HCT116 (cell line): ENCODE data around the gene RCOR1. TPM values are rescaled to one million over a fixed set of nuclear protein-coding genes. Genes with fewer than 3 reads are reported as not detected.

Source experiments
- ATAC-seq: fragments of 200-7000 bp; cut with Tn5 transposase; 2 replicates; pipeline ENCODE4 v1.9.1; 2020; ENCODE audit warnings: mild to moderate bottlenecking, moderate library complexity
- BruUV-seq: library from RNA; stranded (reverse); fragments of 400-500 nt; replicated peaks from 2 replicates; lab custom pipeline; 2021; lab: Mats Ljungman, UMichigan
- CTCF ChIA-PET: fragments of 300-600 bp; sonication (Branson Sonifier 250); formaldehyde crosslinking; loops from one replicate; lab custom pipeline; 2021; ENCODE audit warnings: antibody characterized with exemption; lab: Charles Lee
- POLR2A ChIA-PET: fragments of 300-600, 350-600 bp; sonication (Branson Sonifier 250); formaldehyde crosslinking; loops from one replicate; lab custom pipeline; 2021; ENCODE audit warnings: antibody characterized with exemption; lab: Charles Lee
- RAD21 ChIA-PET, 2 experiments: fragments of 300-600 bp; sonication (Branson Sonifier 250); formaldehyde crosslinking; loops; one replicate each; lab custom pipeline; 2023; ENCODE audit warnings: low total read pairs in 2 of 2; ENCODE audit not compliant: uncharacterized antibody in 2 of 2, unreplicated experiment in 2 of 2, low non-redundant PET in 1 of 2; lab: Charles Lee
- DNase-seq: peaks from one replicate; pipeline ENCODE4 v3.0.0-alpha.2; 2010; ENCODE audit warnings: low read depth, low spot score
- H2AFZ ChIP-seq: fragments of 200-600 bp; shearing (Covaris generic), sonication (generic); 2 replicates; pipeline ENCODE4 v1.6.1; 2017; ENCODE audit warnings: low read depth, mixed run types, mixed read lengths, antibody characterized with exemption, low read length; ENCODE audit not compliant: poor library complexity, severe bottlenecking
- H3K27ac ChIP-seq: 2 replicates; pipeline ENCODE4 v1.5.1; 2012; ENCODE audit warnings: low read depth, low read length
- H3K27me3 ChIP-seq: fragments of 200-600 bp; sonication (generic); 2 replicates; pipeline ENCODE4 v1.6.1; 2016; ENCODE audit warnings: mixed run types, low read length, mixed read lengths; ENCODE audit not compliant: insufficient read depth
- H3K36me3 ChIP-seq, 2 experiments: fragments of 200-500 bp in 1 of 2; fragments of 200-600 bp in 1 of 2; sonication (Bioruptor generic) in 1 of 2; sonication (generic) in 1 of 2; 2 replicates each; pipeline versions ENCODE4 v1.5.1 to v1.6.1; 2014 to 2016; ENCODE audit warnings: low read length in 2 of 2, inconsistent platforms in 1 of 2, mixed read lengths in 1 of 2, mixed run types in 1 of 2; ENCODE audit not compliant: insufficient read depth in 2 of 2, control insufficient read depth in 1 of 2
- H3K4me1 ChIP-seq, 2 experiments: fragments of 200-600 bp in 1 of 2; sonication (generic) in 1 of 2; 2 replicates each; pipeline versions ENCODE4 v1.5.1 to v1.6.1; 2012 to 2017; ENCODE audit warnings: low read length in 2 of 2, inconsistent platforms in 1 of 2, mild to moderate bottlenecking in 1 of 2, mixed read lengths in 1 of 2, mixed run types in 1 of 2, moderate library complexity in 1 of 2; ENCODE audit not compliant: insufficient read depth in 2 of 2, control insufficient read depth in 1 of 2
- H3K4me2 ChIP-seq: fragments of 200-600 bp; sonication (generic); 2 replicates; pipeline ENCODE4 v1.6.1; 2017; ENCODE audit warnings: mixed run types, low read length, mixed read lengths
- H3K4me3 ChIP-seq, 2 experiments: fragments of 200-600 bp in 1 of 2; sonication (generic) in 1 of 2; replicated peaks in 1 of 2; 2 replicates each; pipeline ENCODE4 v1.5.1; 2011 to 2016; ENCODE audit warnings: low read length in 2 of 2, control low read depth in 1 of 2, low read depth in 1 of 2, mild to moderate bottlenecking in 1 of 2, mixed read lengths in 1 of 2, mixed run types in 1 of 2
- H3K79me2 ChIP-seq: fragments of 200-600 bp; sonication (generic); 2 replicates; pipeline ENCODE4 v1.6.1; 2017; ENCODE audit warnings: mild to moderate bottlenecking, mixed run types, low read length, moderate library complexity, mixed read lengths; ENCODE audit not compliant: insufficient read depth
- H3K9ac ChIP-seq: fragments of 200-600 bp; sonication (generic); 2 replicates; pipeline ENCODE4 v1.6.1; 2016; ENCODE audit warnings: low read length, mixed read lengths
- H3K9me2 ChIP-seq: fragments of 200-600 bp; sonication (generic), shearing (Covaris generic); 2 replicates; pipeline ENCODE4 v1.6.1; 2017; ENCODE audit warnings: mixed run types, mild to moderate bottlenecking, moderate library complexity; ENCODE audit not compliant: insufficient read depth
- H3K9me3 ChIP-seq, 2 experiments: fragments of 200-500 bp in 1 of 2; fragments of 200-600 bp in 1 of 2; sonication (Bioruptor generic) in 1 of 2; sonication (generic) in 1 of 2; 2 replicates each; pipeline ENCODE4 v1.6.1; 2014 to 2017; ENCODE audit warnings: low read length in 2 of 2, mixed read lengths in 2 of 2, inconsistent platforms in 1 of 2, low read depth in 1 of 2, mild to moderate bottlenecking in 1 of 2, mixed run types in 1 of 2, moderate library complexity in 1 of 2; ENCODE audit not compliant: control insufficient read depth in 1 of 2, insufficient read depth in 1 of 2
- H4K20me1 ChIP-seq: fragments of 200-600 bp; sonication (generic), shearing (Covaris generic); 2 replicates; pipeline ENCODE4 v1.6.1; 2017; ENCODE audit warnings: mixed run types, mild to moderate bottlenecking, moderate library complexity; ENCODE audit not compliant: insufficient read depth
- CBX3 ChIP-seq: IDR thresholded peaks from 2 replicates; pipeline ENCODE4 v1.6.1; 2012; ENCODE audit warnings: low read depth
- CEBPB ChIP-seq: IDR thresholded peaks from 2 replicates; pipeline ENCODE4 v1.6.1; 2012; ENCODE audit warnings: low read depth
- EZH2 ChIP-seq: fragments of 200-600 bp; sonication (generic); IDR thresholded peaks from 2 replicates; pipeline ENCODE4 v1.6.1; 2017; ENCODE audit warnings: antibody characterized with exemption, mixed run types
- EZH2phosphoT487 ChIP-seq: fragments of 200-600 bp; IDR thresholded peaks from 2 replicates; pipeline ENCODE4 v1.6.1; 2018; ENCODE audit warnings: antibody characterized with exemption, borderline replicate concordance
- FOSL1 ChIP-seq: IDR thresholded peaks from 2 replicates; pipeline ENCODE4 v1.6.1; 2012; ENCODE audit warnings: low read depth
- JUND ChIP-seq: IDR thresholded peaks from 2 replicates; pipeline ENCODE4 v1.6.1; 2012
- POLR2A ChIP-seq: IDR thresholded peaks from 2 replicates; pipeline ENCODE4 v1.7.0; 2011; ENCODE audit warnings: borderline replicate concordance; ENCODE audit not compliant: insufficient read depth, insufficient read length; ENCODE audit errors: extremely low read depth
- POLR2AphosphoS5 ChIP-seq: IDR thresholded peaks from 2 replicates; pipeline ENCODE4 v1.6.1; 2011; ENCODE audit warnings: mild to moderate bottlenecking, low read depth, low read length, moderate library complexity
- SIN3A ChIP-seq: IDR thresholded peaks from 2 replicates; pipeline ENCODE4 v1.6.1; 2012; ENCODE audit warnings: low read depth
- SP1 ChIP-seq: IDR thresholded peaks from 2 replicates; pipeline ENCODE4 v1.6.1; 2012; ENCODE audit warnings: low read depth
- SRF ChIP-seq: IDR thresholded peaks from 2 replicates; pipeline ENCODE4 v1.6.1; 2012; ENCODE audit warnings: low read depth
- ZFX ChIP-seq: fragments of 450-650 bp; IDR thresholded peaks from 2 replicates; pipeline ENCODE4 v1.6.1; 2017
- ZNF274 ChIP-seq: fragments of 200-500 bp; sonication (Bioruptor generic); IDR thresholded peaks from 2 replicates; pipeline ENCODE4 v1.6.1; 2014; ENCODE audit warnings: mild to moderate bottlenecking, low read depth, low read length, inconsistent platforms
- intact Hi-C: fragments of 100-400 bp; cut with micrococcal nuclease; formaldehyde crosslinking; loops from 2 replicates; pipeline ENCODE4 v1.10.0; 2022
- total RNA-seq: library from RNA; stranded (reverse); gene quantifications from one replicate; pipeline ENCODE4 v1.2.1, GENCODE V29; 2021; ENCODE audit not compliant: unreplicated experiment
- TF ChIP-seq, protein P1 (sequence below): IDR thresholded peaks from 2 replicates; pipeline ENCODE4 v1.6.1; 2012
- TF ChIP-seq, protein P2 (sequence below), 3 experiments: fragments of 200-600 bp in 1 of 3; sonication (generic) in 1 of 3; IDR thresholded peaks in 2 of 3; conservative IDR thresholded peaks in 1 of 3; 2 replicates each; pipeline ENCODE4 v1.5.1; 2012 to 2017; ENCODE audit warnings: low read depth in 2 of 3, low read length in 2 of 3, antibody characterized with exemption in 1 of 3, borderline replicate concordance in 1 of 3, control low read depth in 1 of 3, mild to moderate bottlenecking in 1 of 3, mixed read lengths in 1 of 3, mixed run types in 1 of 3, moderate library complexity in 1 of 3; ENCODE audit not compliant: insufficient read depth in 1 of 3
- TF ChIP-seq, protein P3 (sequence below): IDR thresholded peaks from 2 replicates; pipeline ENCODE4 v1.6.1; 2011; ENCODE audit warnings: mild to moderate bottlenecking, low read length, moderate library complexity; ENCODE audit not compliant: insufficient replicate concordance; ENCODE audit errors: extremely low read depth
- TF ChIP-seq, protein P4 (sequence below): IDR thresholded peaks from 2 replicates; pipeline ENCODE4 v1.6.1; 2012
- TF ChIP-seq, protein P5 (sequence below): IDR thresholded peaks from 2 replicates; pipeline ENCODE4 v1.6.1; 2012; ENCODE audit warnings: low read depth

The RCOR1 gene
- total RNA-seq, 1 experiment from 2014 or later, result 30.7 TPM

DNA sequence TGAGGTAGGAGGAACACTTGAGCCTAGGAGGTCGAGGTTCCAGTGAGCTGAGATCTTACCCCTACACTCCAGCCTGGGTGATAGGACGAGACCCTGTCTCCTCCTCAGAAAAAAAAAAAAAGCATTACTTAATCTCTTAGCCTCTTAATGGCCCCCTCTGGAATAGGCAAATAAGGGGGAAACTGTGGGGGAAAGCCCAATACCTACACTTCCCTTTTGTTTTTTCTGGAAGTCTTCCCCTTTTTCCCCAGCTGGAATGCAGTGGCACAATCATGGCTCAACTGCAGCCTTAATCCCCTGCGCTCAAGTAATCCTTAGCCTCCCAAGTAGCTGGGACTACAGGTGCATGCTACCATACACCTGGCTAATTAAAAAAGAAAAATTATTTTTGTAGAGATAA lies 32.2 kb downstream of the RCOR1 start:
- TF ChIP-seq FOSL1 (no peak), CEBPB (no peak), POLR2AphosphoS5 (no peak), JUND (no peak), EZH2phosphoT487 (no peak), SRF (no peak), SIN3A (no peak), ZFX (no peak), POLR2A (no peak), SP1 (no peak), CBX3 (no peak), ZNF274 (no peak), EZH2 (no peak)
- TF ChIP-seq, protein P1, sequence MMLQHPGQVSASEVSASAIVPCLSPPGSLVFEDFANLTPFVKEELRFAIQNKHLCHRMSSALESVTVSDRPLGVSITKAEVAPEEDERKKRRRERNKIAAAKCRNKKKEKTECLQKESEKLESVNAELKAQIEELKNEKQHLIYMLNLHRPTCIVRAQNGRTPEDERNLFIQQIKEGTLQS, result no peak
- TF ChIP-seq, protein P2, sequence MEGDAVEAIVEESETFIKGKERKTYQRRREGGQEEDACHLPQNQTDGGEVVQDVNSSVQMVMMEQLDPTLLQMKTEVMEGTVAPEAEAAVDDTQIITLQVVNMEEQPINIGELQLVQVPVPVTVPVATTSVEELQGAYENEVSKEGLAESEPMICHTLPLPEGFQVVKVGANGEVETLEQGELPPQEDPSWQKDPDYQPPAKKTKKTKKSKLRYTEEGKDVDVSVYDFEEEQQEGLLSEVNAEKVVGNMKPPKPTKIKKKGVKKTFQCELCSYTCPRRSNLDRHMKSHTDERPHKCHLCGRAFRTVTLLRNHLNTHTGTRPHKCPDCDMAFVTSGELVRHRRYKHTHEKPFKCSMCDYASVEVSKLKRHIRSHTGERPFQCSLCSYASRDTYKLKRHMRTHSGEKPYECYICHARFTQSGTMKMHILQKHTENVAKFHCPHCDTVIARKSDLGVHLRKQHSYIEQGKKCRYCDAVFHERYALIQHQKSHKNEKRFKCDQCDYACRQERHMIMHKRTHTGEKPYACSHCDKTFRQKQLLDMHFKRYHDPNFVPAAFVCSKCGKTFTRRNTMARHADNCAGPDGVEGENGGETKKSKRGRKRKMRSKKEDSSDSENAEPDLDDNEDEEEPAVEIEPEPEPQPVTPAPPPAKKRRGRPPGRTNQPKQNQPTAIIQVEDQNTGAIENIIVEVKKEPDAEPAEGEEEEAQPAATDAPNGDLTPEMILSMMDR (IDR thresholded peaks at IDR 0.05 in 2 of 3, conservative IDR thresholded peaks at IDR 0.05 in 1 of 3; ENCODE audit: borderline replicate concordance in 1 of 3, insufficient read depth in 1 of 3, low read depth in 2 of 3, low read length in 2 of 3), result no peak
- TF ChIP-seq, protein P3, sequence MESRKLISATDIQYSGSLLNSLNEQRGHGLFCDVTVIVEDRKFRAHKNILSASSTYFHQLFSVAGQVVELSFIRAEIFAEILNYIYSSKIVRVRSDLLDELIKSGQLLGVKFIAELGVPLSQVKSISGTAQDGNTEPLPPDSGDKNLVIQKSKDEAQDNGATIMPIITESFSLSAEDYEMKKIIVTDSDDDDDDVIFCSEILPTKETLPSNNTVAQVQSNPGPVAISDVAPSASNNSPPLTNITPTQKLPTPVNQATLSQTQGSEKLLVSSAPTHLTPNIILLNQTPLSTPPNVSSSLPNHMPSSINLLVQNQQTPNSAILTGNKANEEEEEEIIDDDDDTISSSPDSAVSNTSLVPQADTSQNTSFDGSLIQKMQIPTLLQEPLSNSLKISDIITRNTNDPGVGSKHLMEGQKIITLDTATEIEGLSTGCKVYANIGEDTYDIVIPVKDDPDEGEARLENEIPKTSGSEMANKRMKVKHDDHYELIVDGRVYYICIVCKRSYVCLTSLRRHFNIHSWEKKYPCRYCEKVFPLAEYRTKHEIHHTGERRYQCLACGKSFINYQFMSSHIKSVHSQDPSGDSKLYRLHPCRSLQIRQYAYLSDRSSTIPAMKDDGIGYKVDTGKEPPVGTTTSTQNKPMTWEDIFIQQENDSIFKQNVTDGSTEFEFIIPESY, result no peak
- TF ChIP-seq, protein P4, sequence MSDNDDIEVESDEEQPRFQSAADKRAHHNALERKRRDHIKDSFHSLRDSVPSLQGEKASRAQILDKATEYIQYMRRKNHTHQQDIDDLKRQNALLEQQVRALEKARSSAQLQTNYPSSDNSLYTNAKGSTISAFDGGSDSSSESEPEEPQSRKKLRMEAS, result no peak
- TF ChIP-seq, protein P5, sequence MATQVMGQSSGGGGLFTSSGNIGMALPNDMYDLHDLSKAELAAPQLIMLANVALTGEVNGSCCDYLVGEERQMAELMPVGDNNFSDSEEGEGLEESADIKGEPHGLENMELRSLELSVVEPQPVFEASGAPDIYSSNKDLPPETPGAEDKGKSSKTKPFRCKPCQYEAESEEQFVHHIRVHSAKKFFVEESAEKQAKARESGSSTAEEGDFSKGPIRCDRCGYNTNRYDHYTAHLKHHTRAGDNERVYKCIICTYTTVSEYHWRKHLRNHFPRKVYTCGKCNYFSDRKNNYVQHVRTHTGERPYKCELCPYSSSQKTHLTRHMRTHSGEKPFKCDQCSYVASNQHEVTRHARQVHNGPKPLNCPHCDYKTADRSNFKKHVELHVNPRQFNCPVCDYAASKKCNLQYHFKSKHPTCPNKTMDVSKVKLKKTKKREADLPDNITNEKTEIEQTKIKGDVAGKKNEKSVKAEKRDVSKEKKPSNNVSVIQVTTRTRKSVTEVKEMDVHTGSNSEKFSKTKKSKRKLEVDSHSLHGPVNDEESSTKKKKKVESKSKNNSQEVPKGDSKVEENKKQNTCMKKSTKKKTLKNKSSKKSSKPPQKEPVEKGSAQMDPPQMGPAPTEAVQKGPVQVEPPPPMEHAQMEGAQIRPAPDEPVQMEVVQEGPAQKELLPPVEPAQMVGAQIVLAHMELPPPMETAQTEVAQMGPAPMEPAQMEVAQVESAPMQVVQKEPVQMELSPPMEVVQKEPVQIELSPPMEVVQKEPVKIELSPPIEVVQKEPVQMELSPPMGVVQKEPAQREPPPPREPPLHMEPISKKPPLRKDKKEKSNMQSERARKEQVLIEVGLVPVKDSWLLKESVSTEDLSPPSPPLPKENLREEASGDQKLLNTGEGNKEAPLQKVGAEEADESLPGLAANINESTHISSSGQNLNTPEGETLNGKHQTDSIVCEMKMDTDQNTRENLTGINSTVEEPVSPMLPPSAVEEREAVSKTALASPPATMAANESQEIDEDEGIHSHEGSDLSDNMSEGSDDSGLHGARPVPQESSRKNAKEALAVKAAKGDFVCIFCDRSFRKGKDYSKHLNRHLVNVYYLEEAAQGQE, result no peak
- Histone ChIP-seq H3K4me3 (no peak overlapping the region), H3K27me3 (no peaks in the 10 kb centered on the region), H3K9ac (no peak overlapping the region), H3K4me1 (peaks cover 10 to 19% of the 10 kb centered on the region in 2 experiments; a peak in 3 of 4 replicates), H3K4me2 (no peak overlapping the region), H3K27ac (no peak overlapping the region), H3K9me3 (no peaks in the 10 kb centered on the region), H2AFZ (no peak overlapping the region), H3K9me2 (no peaks in the 10 kb centered on the region), H3K36me3 (no peaks in the 10 kb centered on the region), H3K79me2 (peaks cover 93% of the 10 kb centered on the region), H4K20me1 (peaks cover 15% of the 10 kb centered on the region; the same call in 1 of the 2 replicates)
- BruUV-seq, result no TSS peak
- CTCF ChIA-PET, result no interaction called here
- intact Hi-C loops, result no loop called here
- POLR2A ChIA-PET, result no interaction called here
- no peak for ATAC-seq
- DNase-seq, result no peak
- RAD21 ChIA-PET, result no interaction called here
